Pons (tissue), 1 donor: Measurements from ENCODE around the gene AUTS2.
"Not testable (repeated sequence)": the region's sequence is repeated elsewhere in the genome, so short reads cannot be mapped to it uniquely, and the experiment has no call there.

ENCODE experiments used
- DNase-seq: peaks from one replicate; pipeline ENCODE4 v3.0.0-alpha.2; 2016; ENCODE audit warnings: low spot score

The AUTS2 gene

DNA sequence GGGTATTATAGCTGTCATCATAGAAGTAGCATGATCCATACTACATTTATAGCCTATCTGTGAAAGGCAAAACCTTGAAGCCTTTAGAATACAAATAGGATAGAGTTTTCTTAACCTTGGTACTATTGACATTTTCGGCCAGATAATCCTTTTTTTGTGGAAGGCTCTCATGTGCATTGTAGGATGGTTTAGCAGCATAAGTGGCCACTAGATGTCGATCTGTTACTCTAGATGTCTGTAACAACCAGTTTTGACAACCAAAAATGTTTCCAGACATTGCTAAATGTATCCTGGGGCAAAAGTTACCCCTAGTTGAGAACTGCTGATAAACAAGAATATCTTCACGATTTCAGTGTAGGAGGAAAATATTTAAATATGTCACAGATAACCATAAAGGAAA lies 1214.2 kb downstream of the AUTS2 start:
- no peak for DNase-seq

DNA sequence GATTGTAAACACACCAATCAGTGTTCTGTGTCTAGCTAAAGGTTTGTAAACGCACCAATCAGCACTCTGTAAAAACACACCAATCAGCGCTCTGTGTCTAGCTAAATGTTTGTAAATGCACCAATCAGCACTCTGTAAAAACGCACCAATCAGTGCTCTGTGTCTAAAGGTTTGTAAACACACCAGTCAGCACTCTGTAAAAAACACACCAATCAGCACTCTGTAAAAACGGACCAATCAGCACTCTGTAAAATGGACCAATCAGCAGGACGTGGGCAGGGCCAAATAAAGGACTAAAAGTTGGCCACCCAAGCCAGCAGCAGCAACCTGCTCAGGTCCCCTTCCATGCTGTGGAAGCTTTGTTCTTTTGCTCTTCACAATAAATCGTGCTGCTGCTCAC lies 1224.2 kb downstream of the AUTS2 start:
- DNase-seq = not testable (repeated sequence)

DNA sequence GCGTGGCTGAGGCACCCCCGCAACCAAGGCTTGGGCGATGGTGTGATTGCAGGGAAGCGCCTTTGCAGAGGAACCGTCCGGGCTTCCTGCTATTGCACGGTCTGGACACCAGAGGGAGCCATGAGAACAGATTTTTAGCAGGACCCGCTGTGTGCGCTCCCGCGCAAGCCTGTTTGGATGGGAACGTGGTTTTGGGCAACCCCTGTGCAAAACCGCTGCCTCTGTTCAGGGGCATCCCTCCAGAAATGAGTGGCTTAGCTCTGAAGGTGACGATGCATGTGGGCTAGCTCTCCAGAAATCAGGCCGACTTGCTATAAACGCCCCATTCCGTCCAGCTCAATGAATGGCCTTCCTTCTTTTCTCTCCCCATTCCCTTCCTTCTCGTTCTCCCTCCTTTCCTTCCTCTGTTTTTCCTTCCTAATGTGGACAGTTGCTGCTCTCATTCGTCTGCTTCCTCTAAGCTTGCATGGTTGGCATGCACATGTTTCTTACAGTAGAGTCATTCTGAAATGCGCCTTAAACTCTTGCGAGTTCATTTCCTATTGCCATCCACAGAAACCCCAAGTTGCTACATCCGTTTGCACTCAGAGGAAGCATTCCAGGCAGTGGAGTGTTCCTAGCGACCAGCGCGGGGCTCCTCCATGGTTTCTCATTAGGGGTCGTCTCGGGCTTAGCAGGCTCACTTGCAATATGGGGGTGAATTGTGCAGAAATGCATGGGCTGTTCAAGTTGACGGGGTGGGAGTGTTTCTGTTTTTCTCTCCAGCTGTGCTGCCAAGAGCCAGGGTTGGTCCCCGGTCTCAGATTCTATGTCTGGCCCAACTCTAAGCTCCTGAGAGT lies 1231.2 kb downstream of the AUTS2 start:
- peak; percentile 35 for DNase-seq

DNA sequence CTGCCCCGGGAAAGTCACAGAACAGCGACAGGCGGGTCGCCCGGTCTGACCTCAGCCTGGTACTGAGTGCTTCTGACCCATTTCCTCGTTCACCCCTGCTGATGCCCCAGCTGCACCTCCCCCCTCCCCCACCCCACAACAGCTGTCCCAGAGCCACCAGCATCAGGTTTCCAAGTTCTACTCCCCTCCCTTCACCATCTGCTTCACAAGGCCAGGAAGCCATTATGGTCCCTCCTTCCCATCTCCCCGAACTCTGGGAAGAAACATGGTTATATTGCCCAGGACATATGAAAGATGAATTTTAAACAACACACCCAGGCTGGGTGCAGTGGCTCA lies 1231.8 kb downstream of the AUTS2 start:
- no peak for DNase-seq

DNA sequence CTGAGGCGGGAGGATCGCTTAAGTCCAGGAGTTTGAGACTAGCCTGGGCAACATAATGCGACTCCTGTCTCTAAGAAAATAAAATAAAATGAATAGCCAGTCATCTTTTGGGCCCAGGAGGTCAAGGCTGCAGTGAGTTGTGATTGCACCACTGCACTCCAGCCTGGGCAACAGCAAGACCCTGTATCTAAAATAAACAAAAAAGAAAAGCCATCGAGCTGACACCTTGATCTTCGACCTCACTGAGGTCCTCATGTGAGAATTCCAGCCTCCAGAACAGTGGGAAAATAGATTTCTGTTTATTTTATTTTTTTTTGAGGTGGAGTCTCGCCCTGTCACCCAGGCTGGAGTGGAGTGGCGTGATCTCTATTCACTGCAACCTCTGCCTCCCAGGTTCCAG lies 1232.2 kb downstream of the AUTS2 start:
- no peak for DNase-seq

DNA sequence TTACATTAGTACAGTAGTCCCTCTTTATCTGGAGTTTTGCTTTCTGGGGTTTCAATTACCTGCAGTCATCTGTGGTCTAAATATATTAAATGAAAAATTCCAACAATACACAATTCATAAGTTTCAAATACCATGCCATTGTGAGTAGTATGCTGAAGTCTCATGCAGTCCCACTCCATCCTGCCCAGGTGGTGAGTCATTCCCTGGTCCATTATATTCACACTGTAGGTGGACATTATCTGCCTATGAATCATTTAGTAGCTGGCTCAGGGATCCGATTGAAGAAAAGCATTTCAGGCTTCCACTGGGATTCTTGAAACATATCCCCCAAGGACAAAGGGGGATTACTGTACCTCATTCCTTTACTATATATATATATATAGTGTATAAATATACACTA lies 1235.5 kb downstream of the AUTS2 start:
- DNase-seq = no peak

DNA sequence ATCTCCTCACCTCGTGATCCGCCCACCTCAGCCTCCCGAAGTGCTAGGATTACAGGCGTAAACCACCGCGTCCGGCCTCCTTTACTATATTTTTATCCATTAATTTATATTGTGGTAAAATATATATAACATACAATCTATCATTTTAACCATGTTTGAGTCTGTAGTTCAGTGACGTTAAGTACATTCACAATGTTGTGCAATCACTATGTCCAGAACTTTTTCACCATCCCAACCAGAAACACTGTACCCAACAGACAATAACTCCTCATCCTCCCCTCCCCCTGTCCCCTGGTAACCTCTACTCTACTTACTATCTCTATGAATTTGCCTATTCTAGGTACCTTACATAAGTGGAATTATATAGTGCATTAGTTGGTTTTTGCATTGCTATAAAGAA lies 1236.1 kb downstream of the AUTS2 start:
- no peak for DNase-seq

DNA sequence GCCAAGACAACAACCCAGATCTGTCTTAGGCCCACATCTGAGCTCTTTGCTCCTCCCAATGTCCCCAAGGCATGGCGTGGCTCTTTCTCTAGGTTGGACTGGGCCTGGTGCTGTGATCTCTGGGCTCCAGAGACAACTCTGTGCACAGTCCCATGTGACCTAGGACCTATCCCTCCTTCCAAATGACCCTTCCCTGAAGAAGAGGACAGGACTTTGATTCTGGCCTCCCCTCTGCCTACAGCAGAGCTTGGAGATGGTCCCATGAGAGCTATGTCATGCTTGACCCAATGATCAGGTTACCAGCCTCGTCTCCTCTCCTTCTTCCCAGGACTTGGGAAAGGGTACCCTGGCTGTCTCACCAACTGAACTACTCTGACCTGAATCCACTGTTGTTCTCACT lies 1237.4 kb downstream of the AUTS2 start:
- no peak for DNase-seq

DNA sequence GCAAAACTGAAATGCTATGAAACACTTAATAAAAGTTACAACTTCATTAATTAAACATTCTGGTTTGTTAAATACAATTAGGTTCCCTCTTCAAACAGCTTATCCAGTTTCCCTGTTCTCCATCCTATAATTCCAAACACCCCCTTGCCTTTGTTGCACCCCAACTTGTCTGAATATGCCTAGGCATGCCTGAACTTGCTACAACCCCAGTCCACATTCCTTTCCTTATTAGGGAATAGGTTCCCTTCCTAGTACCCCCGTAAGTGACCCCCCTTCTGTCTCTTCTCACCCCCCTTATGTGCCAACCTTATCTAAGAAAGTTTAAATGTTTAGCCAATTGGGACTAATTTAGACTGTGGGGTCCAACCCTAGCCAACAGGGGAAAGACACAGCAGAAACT lies 1238.0 kb downstream of the AUTS2 start:
- DNase-seq = no peak

DNA sequence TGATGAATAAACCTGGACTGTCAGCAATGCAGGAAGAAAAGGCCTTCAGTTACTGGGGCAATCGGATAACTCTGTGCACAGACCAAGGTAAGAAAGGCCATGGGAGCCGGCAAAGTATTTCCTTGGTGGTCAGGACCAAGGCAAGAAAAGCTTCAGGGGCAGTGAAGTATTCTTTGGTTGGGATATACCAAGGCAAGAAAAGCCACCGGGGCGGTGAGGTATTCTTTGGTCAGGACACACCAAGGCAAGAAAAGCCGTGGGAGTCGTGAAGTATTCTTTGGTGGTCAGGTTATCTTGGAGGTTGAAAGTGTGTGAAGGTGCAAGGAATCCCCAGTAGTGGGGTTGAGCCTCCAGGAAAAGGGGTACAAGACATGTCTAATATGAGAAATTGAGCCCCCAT lies 1238.7 kb downstream of the AUTS2 start:
- DNase-seq = no peak

DNA sequence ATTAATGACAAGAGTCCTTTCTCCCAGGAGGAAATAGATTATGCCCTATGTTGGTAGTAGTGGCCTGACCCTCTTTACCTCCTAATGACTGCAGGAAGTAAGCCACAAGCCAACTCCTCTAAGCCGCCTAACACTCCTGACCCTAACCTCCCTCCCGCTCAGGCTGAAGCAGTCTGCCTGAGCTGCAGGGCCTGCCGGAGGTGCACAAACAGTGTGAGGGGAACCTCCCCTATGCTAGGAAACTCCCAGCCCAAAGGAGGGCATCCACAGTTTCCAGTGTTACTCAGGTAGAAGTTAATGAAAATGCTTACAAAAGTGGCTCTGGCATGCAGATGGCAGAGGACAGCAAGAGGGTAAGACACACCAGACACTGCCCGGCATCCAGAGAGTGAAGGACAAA lies 1239.3 kb downstream of the AUTS2 start:
- DNase-seq = no peak

DNA sequence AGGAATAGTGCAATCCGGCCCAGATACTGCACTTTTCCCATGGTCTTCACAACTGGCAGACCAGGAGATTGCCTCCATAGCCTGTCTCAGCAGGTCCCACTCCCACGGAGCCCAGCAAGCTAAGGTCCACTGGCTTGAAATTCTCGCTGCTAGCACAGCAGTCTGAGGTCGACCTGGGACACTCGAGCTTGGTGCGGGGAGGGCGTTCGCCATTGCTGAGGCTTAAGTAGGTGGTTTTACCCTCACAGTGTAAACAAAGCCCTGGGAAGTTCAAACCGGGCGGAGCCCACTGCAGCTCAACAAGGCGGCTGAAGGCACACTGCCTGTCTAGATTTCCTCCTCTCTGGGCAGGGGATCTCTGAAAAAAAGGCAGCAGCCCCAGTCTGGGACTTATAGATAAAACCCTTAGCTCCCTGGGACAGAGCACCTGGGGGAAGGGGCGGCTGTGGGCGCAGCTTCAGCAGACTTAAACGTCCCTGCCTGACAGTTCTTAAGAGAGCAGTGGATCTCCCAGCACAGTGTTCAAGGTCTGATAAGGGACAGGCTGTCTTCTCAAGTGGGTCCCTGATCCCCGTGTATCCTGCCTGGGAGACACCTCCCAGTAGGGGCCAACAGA lies 1240.1 kb downstream of the AUTS2 start:
- DNase-seq = no peak
